Measurements from ENCODE around the gene HEY2.

HEY2 gene

DNA sequence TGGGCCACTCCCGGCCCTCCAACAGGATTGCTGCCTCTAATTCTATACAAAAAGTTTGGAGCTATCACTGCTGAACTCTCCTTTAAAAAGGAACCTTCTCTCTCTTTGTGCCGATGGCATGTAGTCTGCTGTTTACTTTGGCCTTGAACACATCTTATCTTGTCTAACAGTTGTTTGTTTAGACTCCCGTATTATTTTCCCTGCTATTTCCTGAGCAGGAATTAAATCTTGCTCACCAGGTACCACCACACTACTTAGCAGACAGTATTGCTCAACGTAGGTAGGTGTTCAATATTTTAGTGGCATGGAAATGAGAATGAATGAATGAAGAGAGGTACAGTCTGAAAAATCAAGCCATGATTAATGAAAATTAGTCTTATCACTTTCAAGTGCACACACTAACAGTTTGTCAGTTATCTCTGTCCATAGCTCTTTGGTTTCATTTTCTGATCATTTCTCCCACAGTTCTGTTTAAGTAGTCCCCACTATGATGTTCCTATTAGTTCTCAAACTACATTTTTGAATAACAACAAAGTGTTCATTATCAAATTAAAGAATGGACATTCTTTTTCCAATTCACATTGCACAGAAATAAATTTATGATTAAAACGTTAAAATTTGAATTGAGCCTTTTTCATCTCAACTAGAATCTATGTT lies 6.8 kb upstream of the HEY2 start:
- H3K4me1 ChIP-seq (ENCODE audit: control insufficient read depth, low read length): peaks cover 26% of the 10 kb centered on the region
- H3K27me3 ChIP-seq (ENCODE audit: control insufficient read depth, low read length): peaks cover 21% of the 10 kb centered on the region

DNA sequence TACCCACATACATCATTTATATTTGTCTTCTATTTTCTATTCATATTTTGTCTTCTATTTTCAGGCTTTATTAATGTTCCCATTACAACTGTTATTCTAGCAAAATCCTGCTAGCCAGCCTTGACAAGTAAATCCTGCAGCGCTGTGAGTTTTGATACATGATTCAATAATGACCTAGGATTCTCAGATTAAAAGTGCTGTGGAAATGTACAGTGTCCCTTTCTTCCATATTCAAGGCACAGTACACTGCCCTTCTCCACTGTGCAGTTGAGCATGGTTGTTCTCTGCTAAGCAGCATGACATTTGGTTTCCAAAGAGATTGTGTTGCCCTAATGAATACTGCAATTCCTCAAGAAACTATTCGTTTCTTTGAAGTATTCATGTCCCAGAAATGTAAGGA lies 5.8 kb upstream of the HEY2 start:
- H3K4me2 ChIP-seq (ENCODE audit: low read length): no peak overlapping the region
- no peak overlapping the region for H3K27ac ChIP-seq (ENCODE audit: low read depth, low read length)
- no peaks in the 10 kb centered on the region for H4K20me1 ChIP-seq (ENCODE audit: control insufficient read depth, insufficient read depth, low read depth, low read length)
- H3K4me3 ChIP-seq (ENCODE audit: low read length): no peak overlapping the region
- no peaks in the 10 kb centered on the region for H3K36me3 ChIP-seq (ENCODE audit: control insufficient read depth, low read length)
- H3K9me3 ChIP-seq (ENCODE audit: control insufficient read depth, insufficient read depth, low read length): no peaks in the 10 kb centered on the region
- peaks cover 1% of the 10 kb centered on the region; the same call in 1 of the 2 replicates for H3K79me2 ChIP-seq (ENCODE audit: control insufficient read depth, low read length)
- peaks cover 31% of the 10 kb centered on the region for H3K27me3 ChIP-seq (ENCODE audit: control insufficient read depth, low read length)
- H3K4me1 ChIP-seq (ENCODE audit: control insufficient read depth, low read length): peaks cover 35% of the 10 kb centered on the region
- TF ChIP-seq EZH2phosphoT487 (IDR thresholded peaks at IDR 0.05; ENCODE audit: borderline replicate concordance, low read length): no peak
- TF ChIP-seq, protein P1, sequence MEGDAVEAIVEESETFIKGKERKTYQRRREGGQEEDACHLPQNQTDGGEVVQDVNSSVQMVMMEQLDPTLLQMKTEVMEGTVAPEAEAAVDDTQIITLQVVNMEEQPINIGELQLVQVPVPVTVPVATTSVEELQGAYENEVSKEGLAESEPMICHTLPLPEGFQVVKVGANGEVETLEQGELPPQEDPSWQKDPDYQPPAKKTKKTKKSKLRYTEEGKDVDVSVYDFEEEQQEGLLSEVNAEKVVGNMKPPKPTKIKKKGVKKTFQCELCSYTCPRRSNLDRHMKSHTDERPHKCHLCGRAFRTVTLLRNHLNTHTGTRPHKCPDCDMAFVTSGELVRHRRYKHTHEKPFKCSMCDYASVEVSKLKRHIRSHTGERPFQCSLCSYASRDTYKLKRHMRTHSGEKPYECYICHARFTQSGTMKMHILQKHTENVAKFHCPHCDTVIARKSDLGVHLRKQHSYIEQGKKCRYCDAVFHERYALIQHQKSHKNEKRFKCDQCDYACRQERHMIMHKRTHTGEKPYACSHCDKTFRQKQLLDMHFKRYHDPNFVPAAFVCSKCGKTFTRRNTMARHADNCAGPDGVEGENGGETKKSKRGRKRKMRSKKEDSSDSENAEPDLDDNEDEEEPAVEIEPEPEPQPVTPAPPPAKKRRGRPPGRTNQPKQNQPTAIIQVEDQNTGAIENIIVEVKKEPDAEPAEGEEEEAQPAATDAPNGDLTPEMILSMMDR (IDR thresholded peaks at IDR 0.05; ENCODE audit: low read depth, low read length, poor library complexity, severe bottlenecking): no peak
- peaks cover 6% of the 10 kb centered on the region for H3F3A ChIP-seq (ENCODE audit: control insufficient read depth, insufficient read depth)
- H3K9me2 ChIP-seq (replicated peaks; ENCODE audit: control insufficient read depth, low read length): no peaks in the 10 kb centered on the region

More for the DNA sequence above, 6.8 kb upstream of the HEY2 start:
- H3K36me3 ChIP-seq (ENCODE audit: control insufficient read depth, low read length): no peaks in the 10 kb centered on the region
- H4K20me1 ChIP-seq (ENCODE audit: control insufficient read depth, insufficient read depth, low read depth, low read length): no peaks in the 10 kb centered on the region
- no peak overlapping the region for H3K4me3 ChIP-seq (ENCODE audit: low read length)
- H3K9me2 ChIP-seq (replicated peaks; ENCODE audit: control insufficient read depth, low read length): no peaks in the 10 kb centered on the region
- peaks cover 6% of the 10 kb centered on the region for H3F3A ChIP-seq (ENCODE audit: control insufficient read depth, insufficient read depth)
- no peak overlapping the region for H3K27ac ChIP-seq (ENCODE audit: low read depth, low read length)
- H3K9me3 ChIP-seq (ENCODE audit: control insufficient read depth, insufficient read depth, low read length): no peaks in the 10 kb centered on the region
- TF ChIP-seq, protein P1 (IDR thresholded peaks at IDR 0.05; ENCODE audit: low read depth, low read length, poor library complexity, severe bottlenecking): no peak
- TF ChIP-seq EZH2phosphoT487 (IDR thresholded peaks at IDR 0.05; ENCODE audit: borderline replicate concordance, low read length): no peak
- H3K79me2 ChIP-seq (ENCODE audit: control insufficient read depth, low read length): no peaks in the 10 kb centered on the region
- no peak overlapping the region for H3K4me2 ChIP-seq (ENCODE audit: low read length)

DNA sequence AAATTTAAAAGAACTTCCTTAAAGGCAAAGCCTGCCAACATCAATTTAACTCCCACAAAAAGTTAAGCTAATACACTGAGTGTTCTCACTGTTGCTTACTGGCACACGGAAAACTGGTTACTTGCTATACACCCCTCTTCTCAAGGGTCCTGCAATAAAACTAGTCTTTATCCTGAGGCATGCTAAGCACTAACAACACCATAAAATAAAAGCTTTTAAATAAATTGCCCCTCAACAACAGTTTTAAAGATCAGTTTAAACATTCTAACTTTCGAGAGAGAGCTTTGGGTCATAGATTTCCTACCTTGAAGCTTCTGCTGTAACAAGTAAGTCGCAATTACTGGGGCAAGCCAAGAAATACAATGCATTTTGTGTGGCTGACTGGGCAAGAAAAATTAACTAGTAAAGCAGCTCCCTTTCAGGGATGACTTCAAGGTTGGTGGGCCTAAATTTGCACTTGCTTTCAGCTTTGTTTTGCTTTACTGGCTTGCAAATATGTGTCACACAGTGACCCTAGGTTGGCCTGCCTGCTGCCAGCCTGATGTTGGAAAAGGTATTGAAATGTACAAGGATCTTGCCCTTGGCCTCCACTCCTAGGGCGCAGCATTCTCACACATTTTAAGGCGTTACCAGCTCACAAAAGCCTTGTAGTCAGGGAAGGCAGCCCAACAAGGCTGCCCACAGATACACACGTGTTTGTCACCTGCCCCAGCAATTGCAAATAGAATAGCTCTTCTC lies 4.0 kb upstream of the HEY2 start:
- peak overlapping the region; percentile 93; the same call in 1 of the 2 replicates for H3K4me2 ChIP-seq (ENCODE audit: low read length)
- H3K79me2 ChIP-seq (ENCODE audit: control insufficient read depth, low read length): peaks cover 3% of the 10 kb centered on the region; the same call in 1 of the 2 replicates
- no peak overlapping the region for H3K27ac ChIP-seq (ENCODE audit: low read depth, low read length)
- no peaks in the 10 kb centered on the region for H3K9me3 ChIP-seq (ENCODE audit: control insufficient read depth, insufficient read depth, low read length)
- TF ChIP-seq, protein P1 (IDR thresholded peaks at IDR 0.05; ENCODE audit: low read depth, low read length, poor library complexity, severe bottlenecking): no peak
- TF ChIP-seq EZH2phosphoT487 (IDR thresholded peaks at IDR 0.05; ENCODE audit: borderline replicate concordance, low read length): no peak
- peaks cover 46% of the 10 kb centered on the region for H3K4me1 ChIP-seq (ENCODE audit: control insufficient read depth, low read length)
- H3K9me2 ChIP-seq (replicated peaks; ENCODE audit: control insufficient read depth, low read length): no peaks in the 10 kb centered on the region
- peaks cover 7% of the 10 kb centered on the region for H3F3A ChIP-seq (ENCODE audit: control insufficient read depth, insufficient read depth)
- H4K20me1 ChIP-seq (ENCODE audit: control insufficient read depth, insufficient read depth, low read depth, low read length): no peaks in the 10 kb centered on the region
- H3K27me3 ChIP-seq (ENCODE audit: control insufficient read depth, low read length): peaks cover 45% of the 10 kb centered on the region
- no peaks in the 10 kb centered on the region; the same call in 1 of the 2 replicates for H3K36me3 ChIP-seq (ENCODE audit: control insufficient read depth, low read length)
- H3K4me3 ChIP-seq (ENCODE audit: low read length): no peak overlapping the region
